Measurements from ENCODE around the gene ZNF528. TPM values are rescaled to one million over a fixed set of nuclear protein-coding genes. Genes with fewer than 3 reads are reported as not detected.
A peak's percentile ranks its signal among the peaks of the same experiment; 100 is the strongest.

Gene ZNF528
- polyA plus RNA-seq, 1 donor (not counting 4 experiments of a cell fraction or from before 2014, with no cell fraction given): 18.6 TPM

GRCh38 chr19:52370341-52370710 lies 27.3 kb upstream of the ZNF528 start:
- H3K79me2 ChIP-seq (ENCODE audit: control insufficient read depth, insufficient read depth, low read length): peaks cover 2% of the 10 kb centered on the region
- H3K4me3 ChIP-seq (ENCODE audit: control insufficient read depth in 2 of 3, extremely low read depth in 1 of 3, insufficient read depth in 2 of 3, low read depth in 1 of 3, low read length in 3 of 3): peak overlapping the region; percentile 90 to 94 (median 92)
- FAIRE-seq (no peak), DNase-seq (ENCODE audit: low read depth, low spot score) (no peak)
- peak overlapping the region; percentile 92 for H3K4me2 ChIP-seq (ENCODE audit: control insufficient read depth, extremely low read depth, insufficient read depth, low read depth, low read length)
- peak overlapping the region; percentile 95 for H3K27ac ChIP-seq (ENCODE audit: control insufficient read depth, insufficient read depth, low read length)
- TF ChIP-seq EZH2 (IDR thresholded peaks at IDR 0.05; ENCODE audit: low read length): no peak
- TF ChIP-seq, protein P1, sequence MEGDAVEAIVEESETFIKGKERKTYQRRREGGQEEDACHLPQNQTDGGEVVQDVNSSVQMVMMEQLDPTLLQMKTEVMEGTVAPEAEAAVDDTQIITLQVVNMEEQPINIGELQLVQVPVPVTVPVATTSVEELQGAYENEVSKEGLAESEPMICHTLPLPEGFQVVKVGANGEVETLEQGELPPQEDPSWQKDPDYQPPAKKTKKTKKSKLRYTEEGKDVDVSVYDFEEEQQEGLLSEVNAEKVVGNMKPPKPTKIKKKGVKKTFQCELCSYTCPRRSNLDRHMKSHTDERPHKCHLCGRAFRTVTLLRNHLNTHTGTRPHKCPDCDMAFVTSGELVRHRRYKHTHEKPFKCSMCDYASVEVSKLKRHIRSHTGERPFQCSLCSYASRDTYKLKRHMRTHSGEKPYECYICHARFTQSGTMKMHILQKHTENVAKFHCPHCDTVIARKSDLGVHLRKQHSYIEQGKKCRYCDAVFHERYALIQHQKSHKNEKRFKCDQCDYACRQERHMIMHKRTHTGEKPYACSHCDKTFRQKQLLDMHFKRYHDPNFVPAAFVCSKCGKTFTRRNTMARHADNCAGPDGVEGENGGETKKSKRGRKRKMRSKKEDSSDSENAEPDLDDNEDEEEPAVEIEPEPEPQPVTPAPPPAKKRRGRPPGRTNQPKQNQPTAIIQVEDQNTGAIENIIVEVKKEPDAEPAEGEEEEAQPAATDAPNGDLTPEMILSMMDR (optimal IDR thresholded peaks at IDR 0.05 in 1 of 3, IDR thresholded peaks at IDR 0.05 in 1 of 3, conservative IDR thresholded peaks at IDR 0.05 in 1 of 3; ENCODE audit: extremely low read depth in 1 of 3, insufficient read depth in 2 of 3, low read length in 3 of 3): no peak
- H3K9me1 ChIP-seq (ENCODE audit: control insufficient read depth, extremely low read depth, insufficient read depth, low read length): no peaks in the 10 kb centered on the region
- H3K27me3 ChIP-seq (ENCODE audit: control insufficient read depth, extremely low read depth, insufficient read depth, low read length): no peaks in the 10 kb centered on the region
- peaks cover 16% of the 10 kb centered on the region for H3K9me3 ChIP-seq (ENCODE audit: control insufficient read depth, low read depth, low read length)
- peak overlapping the region; percentile 96 for H3K9ac ChIP-seq (ENCODE audit: control insufficient read depth, extremely low read depth, insufficient read depth, low read length)
- no peaks in the 10 kb centered on the region for H3K4me1 ChIP-seq (ENCODE audit: control insufficient read depth, extremely low read depth, insufficient read depth, low read length)
- peaks cover 4 to 6% of the 10 kb centered on the region in 2 experiments for H3K36me3 ChIP-seq (ENCODE audit: control insufficient read depth in 2 of 2, extremely low read depth in 1 of 2, insufficient read depth in 2 of 2, low read length in 2 of 2)
- dilution Hi-C loops (cut with MboI; ENCODE audit: extremely low pct_ligation_motif_present, low sequenced_read_pairs): no loop called here
- H4K20me1 ChIP-seq (ENCODE audit: control insufficient read depth, extremely low read depth, insufficient read depth, low read length): no peaks in the 10 kb centered on the region
- peak overlapping the region; percentile 97 for H2AFZ ChIP-seq (ENCODE audit: control insufficient read depth, low read length)

- dilution Hi-C loops (cut with MboI; ENCODE audit: extremely low pct_ligation_motif_present, low sequenced_read_pairs): no loop called here
- no peaks in the 10 kb centered on the region for H4K20me1 ChIP-seq (ENCODE audit: control insufficient read depth, extremely low read depth, insufficient read depth, low read length)
- H3K4me3 ChIP-seq (ENCODE audit: control insufficient read depth in 2 of 3, extremely low read depth in 1 of 3, insufficient read depth in 2 of 3, low read depth in 1 of 3, low read length in 3 of 3): no peak overlapping the region
- H3K27me3 ChIP-seq (ENCODE audit: control insufficient read depth, extremely low read depth, insufficient read depth, low read length): no peaks in the 10 kb centered on the region
- DNase-seq (ENCODE audit: low read depth, low spot score): no peak
- H3K4me1 ChIP-seq (ENCODE audit: control insufficient read depth, extremely low read depth, insufficient read depth, low read length): no peaks in the 10 kb centered on the region
- no peak overlapping the region for H2AFZ ChIP-seq (ENCODE audit: control insufficient read depth, low read length)
- no peak overlapping the region for H3K9ac ChIP-seq (ENCODE audit: control insufficient read depth, extremely low read depth, insufficient read depth, low read length)
- no peak overlapping the region for H3K4me2 ChIP-seq (ENCODE audit: control insufficient read depth, extremely low read depth, insufficient read depth, low read depth, low read length)
- H3K9me1 ChIP-seq (ENCODE audit: control insufficient read depth, extremely low read depth, insufficient read depth, low read length): no peaks in the 10 kb centered on the region
- no peaks in the 10 kb centered on the region for H3K79me2 ChIP-seq (ENCODE audit: control insufficient read depth, insufficient read depth, low read length)
- no peaks in the 10 kb centered on the region for H3K36me3 ChIP-seq (ENCODE audit: control insufficient read depth in 2 of 2, extremely low read depth in 1 of 2, insufficient read depth in 2 of 2, low read length in 2 of 2)
- peaks cover 7% of the 10 kb centered on the region for H3K9me3 ChIP-seq (ENCODE audit: control insufficient read depth, low read depth, low read length)
- no peak overlapping the region for H3K27ac ChIP-seq (ENCODE audit: control insufficient read depth, insufficient read depth, low read length)
- no peak for TF ChIP-seq EZH2 (IDR thresholded peaks at IDR 0.05; ENCODE audit: low read length)
- no peak for FAIRE-seq
Observed at GRCh38 chr19:52391135-52391534, 6.5 kb upstream of the ZNF528 start.

- Histone ChIP-seq H3K36me3 (ENCODE audit: control insufficient read depth in 2 of 2, extremely low read depth in 1 of 2, insufficient read depth in 2 of 2, low read length in 2 of 2) (peaks cover 0 to 10% of the 10 kb centered on the region in 2 experiments), H3K9me3 (ENCODE audit: control insufficient read depth, low read depth, low read length) (peaks cover 6% of the 10 kb centered on the region), H3K9ac (ENCODE audit: control insufficient read depth, extremely low read depth, insufficient read depth, low read length) (peak overlapping the region; percentile 90), H2AFZ (ENCODE audit: control insufficient read depth, low read length) (peak overlapping the region; percentile 98), H3K4me1 (ENCODE audit: control insufficient read depth, extremely low read depth, insufficient read depth, low read length) (peaks cover 12% of the 10 kb centered on the region), H4K20me1 (ENCODE audit: control insufficient read depth, extremely low read depth, insufficient read depth, low read length) (no peaks in the 10 kb centered on the region), H3K4me3 (ENCODE audit: control insufficient read depth in 2 of 3, extremely low read depth in 1 of 3, insufficient read depth in 2 of 3, low read depth in 1 of 3, low read length in 3 of 3) (peak overlapping the region; percentile 71 to 87 (median 80)), H3K27me3 (ENCODE audit: control insufficient read depth, extremely low read depth, insufficient read depth, low read length) (no peaks in the 10 kb centered on the region), H3K27ac (ENCODE audit: control insufficient read depth, insufficient read depth, low read length) (peak overlapping the region; percentile 86), H3K9me1 (ENCODE audit: control insufficient read depth, extremely low read depth, insufficient read depth, low read length) (no peaks in the 10 kb centered on the region), H3K4me2 (ENCODE audit: control insufficient read depth, extremely low read depth, insufficient read depth, low read depth, low read length) (peak overlapping the region; percentile 91), H3K79me2 (ENCODE audit: control insufficient read depth, insufficient read depth, low read length) (peaks cover 2% of the 10 kb centered on the region)
- DNase-seq (ENCODE audit: low read depth, low spot score): no peak
- dilution Hi-C loops (cut with MboI; ENCODE audit: extremely low pct_ligation_motif_present, low sequenced_read_pairs): no loop called here
- TF ChIP-seq, protein P1 (optimal IDR thresholded peaks at IDR 0.05 in 1 of 3, IDR thresholded peaks at IDR 0.05 in 1 of 3, conservative IDR thresholded peaks at IDR 0.05 in 1 of 3; ENCODE audit: extremely low read depth in 1 of 3, insufficient read depth in 2 of 3, low read length in 3 of 3): peak in 1 of 3 experiments; percentile 39
- no peak for TF ChIP-seq EZH2 (IDR thresholded peaks at IDR 0.05; ENCODE audit: low read length)
- no peak for FAIRE-seq
Observed at GRCh38 chr19:52398081-52398441, 412 bp downstream of the ZNF528 start.

Data from keratinocyte (primary cell).